ENCODE results near the gene FOXO3.

FOXO3 gene

GRCh38 chr6:108689272-108690161, 128.8 kb downstream of the FOXO3 start:
- DNase-seq: peak; percentile 93

- peak; percentile 18 for DNase-seq
Measured at GRCh38 chr6:108690326-108691049, 129.8 kb downstream of the FOXO3 start.

DNA sequence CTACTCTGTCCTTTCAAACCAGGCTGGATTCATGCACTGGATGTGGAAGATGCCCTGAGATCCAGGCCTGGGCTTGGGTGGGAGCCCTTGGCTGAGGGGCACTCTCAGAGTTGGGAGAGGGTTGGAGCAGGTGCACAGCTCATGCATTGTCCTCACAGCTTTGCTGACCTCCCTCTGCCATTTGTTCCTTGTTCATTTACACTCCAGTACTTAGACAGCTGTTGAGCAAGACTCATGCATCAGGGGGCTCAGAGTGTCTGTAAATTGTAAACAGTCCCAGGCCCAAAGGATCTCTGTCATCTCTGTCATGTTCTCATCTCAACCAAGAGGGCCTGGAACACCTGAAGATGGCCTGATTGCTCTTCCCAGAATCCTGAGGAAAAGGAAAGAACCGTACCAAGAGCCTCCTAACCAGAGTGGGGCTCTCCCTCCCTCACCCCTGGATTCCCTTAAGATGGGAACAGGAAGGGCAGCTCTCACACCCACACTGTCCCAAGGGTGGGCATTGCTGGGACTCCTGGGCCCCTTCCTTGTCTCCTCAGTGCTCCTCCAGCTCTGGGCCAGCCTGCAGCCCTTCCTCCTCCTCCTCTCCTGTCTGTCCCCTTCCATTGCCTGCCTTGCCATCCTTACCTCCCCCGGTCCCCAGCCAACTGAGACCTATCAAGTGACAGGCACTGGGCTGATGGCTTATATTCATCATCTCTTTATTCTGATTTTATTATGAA, 132.9 kb downstream of the FOXO3 start:
- DNase-seq: no peak

DNA sequence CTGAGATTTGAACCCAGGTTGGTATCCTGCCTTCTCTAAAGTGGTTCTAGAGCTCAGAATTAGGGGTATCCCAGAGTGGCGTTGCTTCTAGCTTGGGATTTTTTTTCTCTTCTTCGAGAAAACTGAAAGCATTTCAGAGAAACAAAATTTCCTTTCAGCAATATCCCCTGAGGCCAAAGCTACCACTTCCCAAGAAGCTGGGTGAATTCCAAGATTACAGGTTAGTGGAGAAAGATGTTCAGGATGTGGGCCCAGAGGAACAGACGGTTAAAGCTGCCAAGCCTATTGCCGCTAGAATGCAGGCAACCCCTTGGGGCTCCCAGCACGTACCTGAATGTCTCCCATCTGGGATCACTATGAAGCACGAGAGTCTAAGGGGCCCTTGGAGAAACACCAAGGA, 134.1 kb downstream of the FOXO3 start:
- DNase-seq: no peak

DNA sequence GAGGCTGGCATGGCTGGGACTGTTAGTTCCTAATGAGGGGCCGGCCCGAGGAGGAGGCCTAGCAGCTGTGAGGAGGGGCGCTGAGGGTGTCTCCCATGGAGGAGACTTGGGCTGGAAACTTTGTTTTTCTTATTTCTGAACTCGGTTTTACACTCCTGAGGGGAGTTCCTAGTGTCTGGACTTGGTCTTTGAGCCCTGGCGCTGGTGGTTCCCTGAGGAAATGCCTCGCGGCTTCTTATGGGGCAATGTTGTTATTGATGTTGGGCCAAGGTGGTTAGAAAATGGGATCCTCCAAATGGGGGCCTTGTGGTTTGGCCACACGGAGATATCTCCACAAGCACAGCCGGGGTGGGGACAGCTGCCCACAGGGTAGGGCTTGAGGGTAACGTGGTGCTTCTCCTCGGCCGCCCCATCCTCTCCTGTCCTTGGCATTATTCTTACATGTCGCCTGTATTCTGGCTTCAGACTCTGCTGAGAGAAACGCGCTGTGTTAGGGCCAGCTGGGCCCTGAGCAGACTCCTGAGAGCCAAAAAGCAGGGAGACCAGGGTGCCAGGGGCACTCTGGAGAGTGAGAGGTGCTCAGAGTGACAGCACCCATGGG, 136.9 kb downstream of the FOXO3 start:
- DNase-seq: peak; percentile 28

- no peak for DNase-seq
Measured at GRCh38 chr6:108698593-108699289, 138.0 kb downstream of the FOXO3 start.

- DNase-seq: no peak
Measured at GRCh38 chr6:108699290-108700041, 138.7 kb downstream of the FOXO3 start.

- DNase-seq: no peak
Measured at GRCh38 chr6:108702106-108702851, 141.6 kb downstream of the FOXO3 start.

- no peak for DNase-seq
Measured at GRCh38 chr6:108706649-108707048, 145.9 kb downstream of the FOXO3 start.

DNA sequence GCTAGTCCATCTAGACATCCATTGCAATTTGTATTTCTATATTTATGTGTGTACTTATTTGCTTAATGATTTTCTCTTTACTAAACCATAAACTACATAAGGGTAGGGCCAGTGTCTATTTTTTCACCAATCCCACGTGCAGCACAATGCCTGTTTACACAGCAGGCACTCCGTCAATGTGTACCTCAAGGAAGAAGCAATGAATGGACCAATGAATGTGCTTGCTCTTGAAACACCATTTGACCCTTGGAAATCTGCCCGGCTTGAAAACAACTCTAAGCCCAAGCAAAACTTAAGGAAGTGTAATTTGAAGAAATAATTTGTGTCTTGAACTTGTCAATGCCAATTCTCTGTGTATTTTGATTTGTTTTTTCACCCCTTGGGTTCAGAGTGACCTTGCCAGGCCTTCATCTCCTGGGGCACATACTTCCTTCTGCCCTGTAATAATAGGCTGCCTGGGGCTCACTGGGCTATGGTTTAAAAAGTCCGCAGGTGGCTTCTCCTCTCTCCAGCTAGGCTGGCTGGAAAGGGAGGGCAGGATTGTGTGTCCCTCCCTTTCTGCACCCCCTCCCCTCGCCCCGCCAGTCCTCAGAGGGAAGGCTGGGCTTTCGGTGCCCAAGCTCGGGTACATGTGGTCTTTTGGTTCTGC, 146.7 kb downstream of the FOXO3 start:
- no peak for DNase-seq

DNA sequence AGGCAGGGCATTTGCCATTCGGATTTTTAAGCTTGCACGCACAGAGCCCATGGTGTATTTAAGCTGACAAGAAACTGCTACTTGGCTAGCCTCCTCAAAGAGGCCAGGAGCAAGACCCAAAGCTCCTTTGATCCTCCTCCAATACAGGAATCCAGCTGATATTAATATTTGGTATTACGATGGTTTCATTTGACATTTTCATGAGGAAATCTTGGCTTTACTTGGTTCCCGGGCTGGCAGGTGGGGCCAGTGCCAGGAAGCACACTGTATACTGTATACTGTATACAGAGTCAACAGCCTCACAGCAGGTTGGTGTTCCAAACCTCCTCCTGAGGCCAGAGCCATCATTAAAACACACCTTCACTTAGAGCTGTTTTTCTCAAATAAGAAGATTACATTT, 149.3 kb downstream of the FOXO3 start:
- DNase-seq: no peak

DNA sequence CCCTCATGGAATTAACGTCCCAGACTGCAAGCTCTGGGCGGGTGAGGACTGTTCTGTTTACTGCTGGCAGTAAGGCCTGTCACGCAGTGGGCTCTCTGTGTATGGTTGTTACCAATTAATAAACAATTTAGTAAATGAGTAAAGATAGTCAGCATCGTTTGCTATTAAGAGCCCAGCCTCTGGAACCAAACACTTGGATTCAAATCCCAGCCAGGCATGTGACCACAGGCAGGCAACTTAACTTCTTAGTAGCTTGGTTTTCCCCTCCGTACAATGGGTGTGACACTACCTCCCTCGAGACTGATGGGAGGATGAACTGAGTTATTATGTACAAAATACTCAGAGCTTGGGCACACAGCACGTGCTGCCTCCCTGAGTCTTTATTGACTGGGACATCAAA, 149.8 kb downstream of the FOXO3 start:
- no peak for DNase-seq

GRCh38 chr6:108711071-108711470, 150.4 kb downstream of the FOXO3 start:
- no peak for DNase-seq

DNA sequence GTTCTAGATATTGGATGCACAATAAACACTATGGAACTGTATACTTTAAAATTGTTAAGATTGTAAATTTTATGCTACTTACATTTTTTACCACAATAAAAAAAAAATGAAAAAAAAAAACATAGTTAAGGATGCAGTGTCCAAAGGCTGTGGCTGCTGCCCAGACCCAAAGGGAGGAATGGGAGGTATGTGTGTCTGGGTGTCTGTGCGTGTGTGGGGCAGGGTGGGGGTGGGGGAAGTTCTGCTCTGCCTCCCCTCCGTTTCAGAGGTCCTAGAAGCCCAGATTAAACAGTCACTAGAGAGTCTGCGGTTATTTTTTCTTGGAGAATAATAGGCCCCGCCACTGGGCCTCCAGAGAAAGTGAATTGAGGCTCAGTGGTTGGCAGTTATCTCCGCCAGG, 151.1 kb downstream of the FOXO3 start:
- DNase-seq: no peak

- DNase-seq: no peak
Measured at GRCh38 chr6:108712946-108713345, 152.2 kb downstream of the FOXO3 start.

DNA sequence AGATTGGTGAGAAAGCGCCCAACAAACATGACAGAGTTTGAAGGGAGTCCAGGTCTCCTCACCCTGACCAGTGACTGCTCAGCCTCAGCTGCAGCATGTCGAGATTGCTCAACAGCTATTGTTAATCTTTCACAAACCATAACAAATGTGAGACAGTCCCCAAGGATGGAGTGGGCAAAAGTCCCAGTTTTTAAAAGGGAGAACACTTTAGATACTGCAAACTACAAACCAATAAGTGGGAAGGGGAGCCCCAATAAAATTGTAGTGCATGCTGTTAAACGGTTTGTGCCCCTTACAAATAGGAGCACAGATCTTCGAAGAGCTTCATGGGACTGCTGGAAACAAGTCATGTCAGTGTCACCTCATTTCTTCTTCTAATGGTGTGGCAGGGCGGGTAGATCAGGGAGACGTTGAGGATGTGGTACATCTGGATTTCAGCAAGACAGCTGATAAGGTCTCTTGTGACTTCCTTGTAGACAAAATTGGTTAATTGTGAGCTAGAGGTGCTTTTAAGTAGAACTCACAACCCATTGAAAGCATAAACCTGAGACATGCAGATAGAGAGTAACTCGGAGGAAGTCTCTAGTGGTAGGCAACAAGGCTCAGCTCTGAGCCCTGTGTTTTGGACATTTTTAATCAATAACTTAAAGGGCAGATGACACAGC, 153.5 kb downstream of the FOXO3 start:
- DNase-seq: peak; percentile 66

GRCh38 chr6:108714766-108715414, 154.2 kb downstream of the FOXO3 start:
- no peak for DNase-seq

- peak; percentile 18 for DNase-seq
Measured at GRCh38 chr6:108715832-108716231, 155.1 kb downstream of the FOXO3 start.

All from MV-4-11 (cell line).